Loucy (cell line): ENCODE results near the gene FSTL1.

Source experiments
- H2AFZ ChIP-seq: fragments of 200-600 bp; sonication (generic); 2 replicates; pipeline ENCODE4 v1.6.0; 2016; ENCODE audit warnings: antibody characterized with exemption, mild to moderate bottlenecking, low read length, moderate library complexity
- H3F3A ChIP-seq: fragments of 200-600 bp; 2 replicates; pipeline ENCODE4 v1.6.0; 2016; ENCODE audit warnings: antibody characterized with exemption, low read depth, mild to moderate bottlenecking
- H3K27me3 ChIP-seq: fragments of 200-600 bp; sonication (generic); 2 replicates; pipeline ENCODE4 v1.6.1; 2014; ENCODE audit warnings: low read length, mild to moderate bottlenecking; ENCODE audit not compliant: insufficient read depth, poor library complexity, severe bottlenecking
- H3K36me3 ChIP-seq: fragments of 200-600 bp; sonication (generic); 2 replicates; pipeline ENCODE4 v1.6.1; 2016; ENCODE audit warnings: low read length; ENCODE audit not compliant: insufficient read depth
- H3K4me1 ChIP-seq: fragments of 200-600 bp; sonication (generic); 2 replicates; pipeline ENCODE4 v1.5.1; 2014; ENCODE audit warnings: low read length, mild to moderate bottlenecking; ENCODE audit not compliant: insufficient read depth, poor library complexity, severe bottlenecking
- H3K4me2 ChIP-seq: fragments of 200-600 bp; sonication (generic); 2 replicates; pipeline ENCODE4 v1.6.0; 2014; ENCODE audit warnings: antibody characterized with exemption, low read length, low read depth, mild to moderate bottlenecking; ENCODE audit not compliant: poor library complexity, severe bottlenecking
- H3K4me3 ChIP-seq: fragments of 200-600 bp; sonication (generic); 2 replicates; pipeline ENCODE4 v1.5.1; 2014; ENCODE audit warnings: low read length, mild to moderate bottlenecking, mixed read lengths; ENCODE audit not compliant: poor library complexity, severe bottlenecking
- H3K79me2 ChIP-seq: fragments of 200-600 bp; sonication (generic); 2 replicates; pipeline ENCODE4 v1.6.1; 2014; ENCODE audit warnings: low read length; ENCODE audit not compliant: insufficient read depth
- H3K9ac ChIP-seq: fragments of 200-600 bp; sonication (generic); 2 replicates; pipeline ENCODE4 v1.6.0; 2014; ENCODE audit warnings: mild to moderate bottlenecking, low read depth, low read length, moderate library complexity; ENCODE audit not compliant: poor library complexity, severe bottlenecking
- H3K9me2 ChIP-seq: fragments of 200-600 bp; sonication (generic); replicated peaks from 2 replicates; pipeline ENCODE4 v1.6.1; 2016; ENCODE audit warnings: low read depth, low read length, mixed read lengths
- H3K9me3 ChIP-seq: fragments of 200-600 bp; sonication (generic); 2 replicates; pipeline ENCODE4 v1.6.1; 2014; ENCODE audit warnings: mild to moderate bottlenecking, antibody characterized with exemption, low read length, low read depth; ENCODE audit not compliant: insufficient read depth
- H4K20me1 ChIP-seq: fragments of 200-600 bp; sonication (generic); 2 replicates; pipeline ENCODE4 v1.6.0; 2014; ENCODE audit warnings: antibody characterized with exemption, low read length, mild to moderate bottlenecking; ENCODE audit not compliant: insufficient read depth, poor library complexity, severe bottlenecking
- EZH2phosphoT487 ChIP-seq: fragments of 200-600 bp; IDR thresholded peaks from 2 replicates; pipeline ENCODE4 v1.6.1; 2018; ENCODE audit warnings: antibody characterized with exemption, mild to moderate bottlenecking, moderate library complexity, borderline replicate concordance
- TF ChIP-seq, protein P1 (sequence below): fragments of 200-600 bp; sonication (generic); conservative IDR thresholded peaks from 2 replicates; pipeline ENCODE4 v1.5.1; 2014; ENCODE audit warnings: mild to moderate bottlenecking, antibody characterized with exemption, low read length

The FSTL1 gene

GRCh38 chr3:120369037-120369467, 81.7 kb downstream of the FSTL1 start:
- Histone ChIP-seq H3K4me1 (no peaks in the 10 kb centered on the region), H3K27me3 (no peaks in the 10 kb centered on the region), H3K9me2 (no peaks in the 10 kb centered on the region), H3K4me3 (no peak overlapping the region), H4K20me1 (no peaks in the 10 kb centered on the region), H3K36me3 (no peaks in the 10 kb centered on the region), H3F3A (no peaks in the 10 kb centered on the region), H2AFZ (no peak overlapping the region), H3K9me3 (no peaks in the 10 kb centered on the region), H3K79me2 (no peaks in the 10 kb centered on the region), H3K4me2 (no peak overlapping the region), H3K9ac (no peak overlapping the region)
- TF ChIP-seq, protein P1, sequence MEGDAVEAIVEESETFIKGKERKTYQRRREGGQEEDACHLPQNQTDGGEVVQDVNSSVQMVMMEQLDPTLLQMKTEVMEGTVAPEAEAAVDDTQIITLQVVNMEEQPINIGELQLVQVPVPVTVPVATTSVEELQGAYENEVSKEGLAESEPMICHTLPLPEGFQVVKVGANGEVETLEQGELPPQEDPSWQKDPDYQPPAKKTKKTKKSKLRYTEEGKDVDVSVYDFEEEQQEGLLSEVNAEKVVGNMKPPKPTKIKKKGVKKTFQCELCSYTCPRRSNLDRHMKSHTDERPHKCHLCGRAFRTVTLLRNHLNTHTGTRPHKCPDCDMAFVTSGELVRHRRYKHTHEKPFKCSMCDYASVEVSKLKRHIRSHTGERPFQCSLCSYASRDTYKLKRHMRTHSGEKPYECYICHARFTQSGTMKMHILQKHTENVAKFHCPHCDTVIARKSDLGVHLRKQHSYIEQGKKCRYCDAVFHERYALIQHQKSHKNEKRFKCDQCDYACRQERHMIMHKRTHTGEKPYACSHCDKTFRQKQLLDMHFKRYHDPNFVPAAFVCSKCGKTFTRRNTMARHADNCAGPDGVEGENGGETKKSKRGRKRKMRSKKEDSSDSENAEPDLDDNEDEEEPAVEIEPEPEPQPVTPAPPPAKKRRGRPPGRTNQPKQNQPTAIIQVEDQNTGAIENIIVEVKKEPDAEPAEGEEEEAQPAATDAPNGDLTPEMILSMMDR: no peak
- TF ChIP-seq EZH2phosphoT487: no peak

- no peaks in the 10 kb centered on the region for H3K79me2 ChIP-seq
- H3K9ac ChIP-seq: no peak overlapping the region
- H3K4me2 ChIP-seq: no peak overlapping the region
- no peak overlapping the region for H2AFZ ChIP-seq
- H3F3A ChIP-seq: no peaks in the 10 kb centered on the region
- H3K4me1 ChIP-seq: no peaks in the 10 kb centered on the region
- no peak overlapping the region for H3K4me3 ChIP-seq
- H3K9me2 ChIP-seq: no peaks in the 10 kb centered on the region
- H4K20me1 ChIP-seq: no peaks in the 10 kb centered on the region
- no peaks in the 10 kb centered on the region for H3K36me3 ChIP-seq
- no peaks in the 10 kb centered on the region for H3K27me3 ChIP-seq
- no peaks in the 10 kb centered on the region for H3K9me3 ChIP-seq
- TF ChIP-seq, protein P1: no peak
- no peak for TF ChIP-seq EZH2phosphoT487
Observed at GRCh38 chr3:120368172-120368571, 82.6 kb downstream of the FSTL1 start.

DNA sequence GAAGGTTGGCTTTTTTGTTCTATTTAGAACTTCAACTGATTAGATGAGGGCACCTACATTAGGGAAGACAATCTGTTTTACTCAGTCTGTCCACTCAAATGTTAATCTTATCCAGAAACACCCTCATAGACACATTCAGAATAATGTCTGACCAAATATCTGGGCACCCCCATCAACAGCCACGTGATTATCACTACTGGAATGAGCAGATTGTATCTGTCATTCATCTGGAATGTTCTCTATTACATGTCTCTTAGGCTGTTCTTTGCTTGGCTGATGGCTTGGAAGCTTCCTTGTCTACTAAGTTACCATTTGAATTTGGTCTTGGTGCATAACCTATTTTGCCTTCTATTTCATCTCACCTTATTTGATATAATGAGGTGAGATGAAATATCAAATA, 86.0 kb downstream of the FSTL1 start:
- H3K4me3 ChIP-seq: no peak overlapping the region
- TF ChIP-seq, protein P1: no peak
- TF ChIP-seq EZH2phosphoT487: no peak

More for the DNA sequence above, 86.0 kb downstream of the FSTL1 start:
- H3K27me3 ChIP-seq: no peaks in the 10 kb centered on the region
- no peaks in the 10 kb centered on the region for H3K9me2 ChIP-seq
- H3F3A ChIP-seq: no peaks in the 10 kb centered on the region
- H4K20me1 ChIP-seq: no peaks in the 10 kb centered on the region
- H3K4me1 ChIP-seq: no peaks in the 10 kb centered on the region
- no peaks in the 10 kb centered on the region for H3K36me3 ChIP-seq
- H3K9me3 ChIP-seq: no peaks in the 10 kb centered on the region
- no peaks in the 10 kb centered on the region for H3K79me2 ChIP-seq
- no peak overlapping the region for H3K4me2 ChIP-seq
- H3K9ac ChIP-seq: no peak overlapping the region
- no peak overlapping the region for H2AFZ ChIP-seq
